Mesendoderm (in vitro differentiated cells): Measurements from ENCODE around the gene CROCC.
A peak's percentile ranks its signal among the peaks of the same experiment; 100 is the strongest.

Source experiments
- DNase-seq: peaks from one replicate; pipeline ENCODE4 v3.0.0; 2013
- H2AK5ac ChIP-seq: 2 replicates; pipeline ENCODE4 v1.6.1; 2013; ENCODE audit warnings: low read length, inconsistent platforms
- H2BK120ac ChIP-seq: 2 replicates; pipeline ENCODE4 v1.6.1; 2013; ENCODE audit warnings: low read depth, mild to moderate bottlenecking, low read length, moderate library complexity, mixed read lengths
- H2BK15ac ChIP-seq: replicated peaks from 2 replicates; pipeline ENCODE4 v1.6.1; 2013; ENCODE audit warnings: low read depth, mild to moderate bottlenecking, moderate library complexity
- H2BK5ac ChIP-seq: 2 replicates; pipeline ENCODE4 v1.6.1; 2013; ENCODE audit warnings: low read length, inconsistent platforms
- H3K18ac ChIP-seq: 2 replicates; pipeline ENCODE4 v1.6.1; 2013; ENCODE audit warnings: mild to moderate bottlenecking, low read length, mixed read lengths
- H3K23ac ChIP-seq: one replicate; pipeline ENCODE4 v1.6.1; 2013; ENCODE audit warnings: low read length
- H3K27ac ChIP-seq: 2 replicates; pipeline ENCODE4 v1.5.1; 2013; ENCODE audit warnings: low read depth, mild to moderate bottlenecking, inconsistent platforms, low read length, moderate library complexity
- H3K27me3 ChIP-seq: 2 replicates; pipeline ENCODE4 v1.6.1; 2013; ENCODE audit warnings: low read length, control low read depth, mild to moderate bottlenecking, inconsistent platforms; ENCODE audit not compliant: insufficient read depth, poor library complexity
- H3K36me3 ChIP-seq: 2 replicates; pipeline ENCODE4 v1.6.1; 2013; ENCODE audit warnings: low read length, inconsistent platforms; ENCODE audit not compliant: control insufficient read depth, insufficient read depth
- H3K4ac ChIP-seq: one replicate; pipeline ENCODE4 v1.6.1; 2013; ENCODE audit warnings: low read depth, mild to moderate bottlenecking, low read length, moderate library complexity
- H3K4me1 ChIP-seq: 2 replicates; pipeline ENCODE4 v1.6.1; 2013; ENCODE audit warnings: low read depth, low read length, inconsistent platforms; ENCODE audit not compliant: control insufficient read depth
- H3K4me2 ChIP-seq: 2 replicates; pipeline ENCODE4 v1.6.1; 2013; ENCODE audit warnings: low read length
- H3K4me3 ChIP-seq: 2 replicates; pipeline ENCODE4 v1.5.1; 2013; ENCODE audit warnings: mild to moderate bottlenecking, low read length
- H3K56ac ChIP-seq: one replicate; pipeline ENCODE4 v1.6.1; 2013; ENCODE audit warnings: low read length
- H3K79me1 ChIP-seq: 2 replicates; pipeline ENCODE4 v1.6.1; 2013; ENCODE audit warnings: low read length, inconsistent platforms
- H3K79me2 ChIP-seq: 2 replicates; pipeline ENCODE4 v1.6.1; 2013; ENCODE audit warnings: mild to moderate bottlenecking, low read length; ENCODE audit not compliant: control insufficient read depth, insufficient read depth
- H3K9ac ChIP-seq: 2 replicates; pipeline ENCODE4 v1.6.1; 2013; ENCODE audit warnings: low read length, inconsistent platforms
- H4K5ac ChIP-seq: one replicate; pipeline ENCODE4 v1.6.1; 2013; ENCODE audit warnings: low read length
- H4K8ac ChIP-seq: one replicate; pipeline ENCODE4 v1.6.1; 2013; ENCODE audit warnings: low read depth, mild to moderate bottlenecking, control low read depth, low read length, moderate library complexity
- WGBS: extraction: QIAGEN DNeasy Blood & Tissue Kit; methylation state at CpG from one replicate; pipeline ENCODE4 v1.1.7; 2013; ENCODE audit warnings: low lambda C conversion rate, missing lambda C conversion rate; ENCODE audit not compliant: insufficient coverage; ENCODE audit errors: extremely low coverage; 5-methylcytosine and 5-hydroxymethylcytosine counted together

Gene CROCC

DNA sequence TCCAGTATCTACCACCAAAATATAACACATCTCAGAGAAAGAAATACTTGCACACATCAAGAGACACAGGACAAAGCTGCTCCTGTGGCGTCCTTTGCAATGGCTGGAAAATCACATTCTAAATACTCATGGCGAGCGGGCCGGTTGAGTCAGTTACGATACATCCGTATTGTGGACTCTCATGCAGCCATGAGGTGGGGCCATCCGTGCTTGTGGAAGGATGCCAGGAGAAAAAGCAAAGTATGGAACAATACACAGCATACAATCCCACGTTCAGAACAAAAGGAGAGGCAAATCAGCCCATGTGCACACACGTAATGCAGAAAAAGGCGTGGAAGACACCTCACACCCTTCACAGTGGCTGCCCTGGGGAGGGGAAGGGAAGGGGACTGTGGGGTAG, 76.9 kb downstream of the CROCC start:
- DNase-seq: no peak
- Histone ChIP-seq H3K4me1 (no peaks in the 10 kb centered on the region), H3K18ac (no peak overlapping the region), H3K56ac (no peak overlapping the region), H3K79me2 (no peaks in the 10 kb centered on the region), H3K36me3 (peaks cover 6% of the 10 kb centered on the region), H2BK15ac (no peak overlapping the region), H4K8ac (no peak overlapping the region), H3K79me1 (no peaks in the 10 kb centered on the region), H3K9ac (no peak overlapping the region), H3K4ac (no peak overlapping the region), H3K23ac (no peak overlapping the region), H4K5ac (no peak overlapping the region), H2BK5ac (no peak overlapping the region), H3K4me2 (no peak overlapping the region), H2BK120ac (no peak overlapping the region), H3K27ac (no peak overlapping the region), H3K27me3 (no peaks in the 10 kb centered on the region), H3K4me3 (no peak overlapping the region), H2AK5ac (no peak overlapping the region)
- WGBS: no CpG with 5 or more reads among the region's 10 CpGs

GRCh38 chr1:16999863-17000262, 78.1 kb downstream of the CROCC start:
- Histone ChIP-seq H2AK5ac (no peak overlapping the region), H2BK15ac (no peak overlapping the region), H3K4me3 (no peak overlapping the region), H3K36me3 (peaks cover 6% of the 10 kb centered on the region), H3K27me3 (no peaks in the 10 kb centered on the region), H3K18ac (no peak overlapping the region), H3K27ac (no peak overlapping the region), H2BK120ac (no peak overlapping the region), H3K9ac (no peak overlapping the region), H3K79me2 (no peaks in the 10 kb centered on the region), H4K8ac (no peak overlapping the region), H3K56ac (no peak overlapping the region), H4K5ac (no peak overlapping the region), H3K4ac (no peak overlapping the region), H3K79me1 (no peaks in the 10 kb centered on the region), H2BK5ac (no peak overlapping the region), H3K4me1 (no peaks in the 10 kb centered on the region), H3K4me2 (no peak overlapping the region), H3K23ac (no peak overlapping the region)
- no peak for DNase-seq
- no CpG with 5 or more reads among the region's 8 CpGs for WGBS

- no peak overlapping the region for H4K5ac ChIP-seq
- no peak overlapping the region for H2BK120ac ChIP-seq
- H3K27me3 ChIP-seq: no peaks in the 10 kb centered on the region
- H3K27ac ChIP-seq: no peak overlapping the region
- no peak overlapping the region for H3K4ac ChIP-seq
- no peak overlapping the region for H2AK5ac ChIP-seq
- H3K9ac ChIP-seq: no peak overlapping the region
- no peak overlapping the region for H2BK5ac ChIP-seq
- no peak overlapping the region for H3K23ac ChIP-seq
- DNase-seq: no peak
- H3K79me2 ChIP-seq: no peaks in the 10 kb centered on the region
- no peak overlapping the region for H3K4me2 ChIP-seq
- H3K18ac ChIP-seq: no peak overlapping the region
- H3K79me1 ChIP-seq: no peaks in the 10 kb centered on the region
- H3K4me1 ChIP-seq: no peaks in the 10 kb centered on the region
- WGBS: no CpG with 5 or more reads among the region's 19 CpGs
- no peak overlapping the region for H4K8ac ChIP-seq
- H3K36me3 ChIP-seq: peaks cover 6% of the 10 kb centered on the region
- no peak overlapping the region for H2BK15ac ChIP-seq
- H3K4me3 ChIP-seq: no peak overlapping the region
- no peak overlapping the region for H3K56ac ChIP-seq
Observed at GRCh38 chr1:17001760-17002523, 80.2 kb downstream of the CROCC start.

GRCh38 chr1:17002524-17002902, 80.8 kb downstream of the CROCC start:
- Histone ChIP-seq H2BK120ac (no peak overlapping the region), H3K27me3 (no peaks in the 10 kb centered on the region), H3K9ac (no peak overlapping the region), H3K4me3 (no peak overlapping the region), H3K56ac (no peak overlapping the region), H3K79me1 (no peaks in the 10 kb centered on the region), H3K4me2 (no peak overlapping the region), H3K18ac (no peak overlapping the region), H2BK15ac (no peak overlapping the region), H3K4me1 (no peaks in the 10 kb centered on the region), H3K27ac (no peak overlapping the region), H3K79me2 (no peaks in the 10 kb centered on the region), H2AK5ac (no peak overlapping the region), H3K23ac (no peak overlapping the region), H2BK5ac (no peak overlapping the region), H3K36me3 (peaks cover 4% of the 10 kb centered on the region), H3K4ac (no peak overlapping the region), H4K5ac (no peak overlapping the region), H4K8ac (no peak overlapping the region)
- no CpG with 5 or more reads among the region's 4 CpGs for WGBS
- no peak for DNase-seq

DNA sequence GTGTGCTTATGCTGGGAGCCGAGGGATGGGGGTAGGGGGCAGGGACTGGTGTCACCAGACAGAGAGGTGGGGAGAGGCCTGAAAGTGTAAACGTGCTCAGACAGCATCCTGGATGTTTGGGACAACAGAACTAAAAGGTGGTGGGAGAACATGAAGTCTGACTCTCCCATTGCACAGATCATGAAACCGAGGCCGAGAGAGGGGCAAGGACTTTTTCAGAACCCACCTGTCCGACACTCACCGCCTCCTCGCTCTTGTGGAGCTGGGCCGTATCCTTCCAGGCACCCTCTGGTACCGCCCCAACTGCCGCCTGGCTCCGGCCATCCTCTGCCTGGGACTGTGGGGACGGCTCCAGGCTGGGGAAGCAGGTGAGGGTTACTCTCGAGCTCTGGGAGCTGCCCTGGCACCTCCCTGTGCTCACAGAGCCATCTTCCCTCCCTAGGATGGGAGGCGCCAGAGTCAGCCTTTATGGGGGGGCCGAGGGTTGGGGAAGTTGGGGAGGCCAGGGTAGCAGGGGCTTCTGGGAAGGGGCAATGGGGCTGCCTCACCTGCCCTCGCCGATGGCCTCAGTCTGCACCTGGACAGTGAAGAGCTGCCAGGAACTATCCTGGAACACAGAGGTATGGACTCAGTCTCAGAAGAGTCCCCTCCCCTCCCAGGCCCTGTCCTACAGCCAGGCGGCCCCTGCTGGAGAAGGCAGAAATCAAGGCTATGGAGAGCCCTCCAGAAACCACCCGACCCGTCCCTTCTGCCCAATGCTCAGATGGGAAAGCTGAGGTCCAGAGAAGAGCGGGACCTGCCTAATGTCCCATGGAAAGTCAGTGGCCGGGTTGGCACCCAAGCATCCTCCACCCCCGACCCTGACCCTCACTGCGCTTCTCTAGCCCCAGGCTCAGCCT, 83.0 kb downstream of the CROCC start:
- Histone ChIP-seq H3K4me1 (no peaks in the 10 kb centered on the region), H2BK5ac (no peak overlapping the region), H3K36me3 (peaks cover 2% of the 10 kb centered on the region), H3K23ac (no peak overlapping the region), H4K5ac (no peak overlapping the region), H3K27ac (no peak overlapping the region), H3K4me2 (no peak overlapping the region), H2AK5ac (no peak overlapping the region), H3K18ac (no peak overlapping the region), H3K79me2 (no peaks in the 10 kb centered on the region), H3K79me1 (peaks cover 2% of the 10 kb centered on the region), H3K4me3 (no peak overlapping the region), H4K8ac (no peak overlapping the region), H2BK120ac (no peak overlapping the region), H2BK15ac (no peak overlapping the region), H3K4ac (no peak overlapping the region), H3K27me3 (no peaks in the 10 kb centered on the region), H3K56ac (no peak overlapping the region), H3K9ac (no peak overlapping the region)
- WGBS: no CpG with 5 or more reads among the region's 24 CpGs
- DNase-seq: peak; percentile 38
